GM21529 (cell line): ENCODE data around the gene CEP170B.

ENCODE experiments used
- ATAC-seq: cut with Tn5 transposase; IDR thresholded peaks from one replicate; pipeline ENCODE4 v1.9.1; 2021; ENCODE audit not compliant: unreplicated experiment

The CEP170B gene

DNA sequence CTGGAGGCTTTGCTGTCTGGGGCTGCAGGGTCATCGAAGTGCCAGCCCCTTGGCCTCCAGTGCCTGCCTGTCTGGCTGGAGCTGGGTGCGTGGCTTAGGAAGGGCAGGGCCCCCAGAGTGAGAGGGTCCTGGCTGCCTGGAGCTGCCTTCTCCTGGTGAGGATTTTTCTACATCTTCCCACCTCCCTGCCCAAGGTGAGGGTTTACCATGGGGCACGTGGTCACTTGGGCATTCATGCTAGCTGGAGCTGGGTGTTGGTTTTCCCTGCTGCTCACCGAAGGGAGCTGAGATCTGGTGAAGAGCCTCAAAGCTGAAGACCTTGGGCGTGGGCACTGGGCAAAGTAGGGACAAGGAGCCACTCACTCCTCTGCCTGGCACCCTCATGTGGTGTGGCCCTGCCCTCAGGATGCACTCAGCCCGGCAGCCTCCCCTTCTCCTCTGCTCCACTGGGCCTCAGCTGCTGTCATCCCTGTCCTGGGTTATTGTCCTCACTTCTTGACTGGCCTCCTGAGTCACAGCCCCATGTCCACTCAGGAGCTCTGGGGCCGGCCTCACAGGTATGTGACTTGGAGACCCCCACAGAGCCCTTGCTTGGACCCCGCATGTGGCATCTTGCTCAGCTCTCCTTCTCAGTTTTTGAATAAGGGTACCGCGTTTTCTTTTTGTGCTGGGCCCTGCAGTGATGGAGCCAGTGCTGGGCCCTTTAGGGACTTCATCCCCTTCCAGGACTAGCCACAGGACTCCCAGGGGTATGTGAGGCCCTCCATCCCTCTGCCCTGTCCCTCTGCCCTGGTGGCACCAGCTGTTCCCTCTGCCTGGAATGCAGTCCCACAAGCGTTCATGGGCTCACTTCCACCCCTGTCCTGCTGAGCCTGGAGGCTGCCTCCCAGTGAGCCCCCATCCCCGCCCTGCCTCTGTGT is 1.6 kb downstream of the CEP170B start:
- ATAC-seq = no peak

DNA sequence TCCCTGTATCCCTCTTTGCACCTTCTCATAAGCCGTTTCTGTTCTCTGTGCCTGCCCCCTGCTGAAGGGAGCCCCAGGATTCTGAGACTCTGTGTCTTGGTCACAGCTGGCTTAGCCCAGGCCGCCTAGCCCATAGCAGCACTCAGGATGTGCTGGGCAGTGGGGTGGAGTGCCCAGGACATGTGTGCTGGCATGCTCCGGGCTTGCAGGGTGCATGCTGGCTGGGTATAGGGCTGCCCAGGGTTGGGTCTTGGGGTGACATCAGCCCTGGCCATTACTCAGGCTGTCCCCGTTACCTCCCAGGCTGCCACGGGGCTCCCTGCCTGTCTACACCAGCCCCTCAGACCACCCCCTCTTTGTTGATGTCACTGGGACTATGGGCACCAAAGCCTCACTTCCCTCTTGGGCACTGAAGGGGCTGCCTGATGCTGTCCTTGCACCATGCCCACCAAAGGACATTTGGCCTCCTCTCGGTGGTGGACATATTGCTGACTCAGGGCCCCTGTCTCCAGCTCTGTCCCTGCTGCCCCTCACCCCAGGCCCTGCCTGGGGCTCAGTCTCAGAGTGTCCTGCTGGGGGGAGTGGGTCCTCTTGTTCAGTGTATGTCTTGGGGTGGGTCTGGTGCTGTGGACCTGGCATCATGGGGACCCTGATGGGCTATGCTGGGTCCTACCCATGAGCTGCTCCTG is 2.4 kb downstream of the CEP170B start:
- ATAC-seq = no peak

DNA sequence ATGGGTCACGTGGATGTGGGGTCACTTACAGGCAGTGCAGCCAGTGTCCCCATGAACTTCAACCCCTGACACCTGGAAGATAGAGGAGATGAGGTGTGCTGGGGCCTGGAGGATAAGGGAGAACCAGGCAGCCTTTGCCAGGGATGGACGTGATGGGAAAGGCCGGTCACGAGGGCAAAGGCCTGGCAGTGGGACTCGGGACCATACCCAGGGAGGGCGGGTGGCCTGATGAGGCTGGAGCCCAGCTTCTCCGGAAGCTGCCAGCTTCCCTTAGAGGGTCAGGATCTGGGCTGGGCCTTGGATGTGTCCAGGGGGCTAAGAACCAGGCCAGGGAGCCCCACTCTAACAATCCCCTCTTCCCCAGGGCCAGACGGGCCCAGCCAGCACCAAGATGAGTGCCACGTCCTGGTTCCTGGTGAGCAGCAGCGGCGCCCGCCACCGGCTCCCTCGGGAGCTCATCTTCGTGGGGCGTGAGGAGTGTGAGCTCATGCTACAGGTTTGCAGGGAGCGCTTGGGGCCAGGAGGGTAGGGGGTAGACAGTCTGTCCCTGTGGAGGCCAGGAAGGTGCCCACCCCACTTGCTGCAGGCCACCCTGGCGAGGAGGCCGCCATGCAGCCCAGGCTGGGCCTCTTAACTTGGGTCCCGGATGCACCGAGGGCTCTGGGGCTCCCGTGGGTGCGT is 3.1 kb downstream of the CEP170B start:
- no peak for ATAC-seq

DNA sequence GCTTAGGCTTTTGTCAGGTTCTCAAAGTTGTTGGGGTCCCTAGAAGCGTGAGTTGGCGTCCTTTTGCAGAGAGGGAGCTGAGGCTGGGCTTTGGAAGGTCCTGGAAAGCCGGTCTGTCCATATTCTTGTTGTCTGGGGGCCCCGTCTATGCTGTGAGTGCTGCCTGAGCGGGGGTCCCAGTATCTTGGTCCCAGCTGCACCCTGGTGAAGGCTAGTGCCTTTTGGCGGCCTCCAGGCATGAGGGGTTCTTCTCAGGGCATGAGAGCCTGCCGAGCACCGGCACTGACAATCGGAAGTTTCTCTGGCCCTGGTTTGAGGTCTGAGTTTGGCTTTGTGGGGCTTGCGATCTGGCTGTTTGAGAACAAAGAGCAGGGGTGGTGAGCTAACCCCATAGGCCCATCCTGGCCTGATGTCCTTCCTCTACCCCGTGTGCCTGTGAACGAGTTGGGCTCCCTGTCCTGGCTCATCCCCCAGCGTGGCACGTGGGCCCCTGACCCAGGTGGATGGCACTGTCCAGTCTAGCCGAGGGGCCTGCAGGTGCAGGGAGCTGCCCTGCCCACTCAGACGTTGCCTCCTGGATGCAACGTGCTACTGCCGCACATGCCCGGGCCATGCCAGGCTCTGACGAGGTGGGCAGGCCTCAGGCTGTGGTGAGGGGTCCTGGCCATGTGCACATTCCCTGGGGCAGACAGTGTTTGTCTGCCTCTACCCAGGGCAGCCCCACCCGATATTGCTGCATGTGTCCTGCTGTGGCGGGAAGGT is 3.9 kb downstream of the CEP170B start:
- ATAC-seq = no peak

DNA sequence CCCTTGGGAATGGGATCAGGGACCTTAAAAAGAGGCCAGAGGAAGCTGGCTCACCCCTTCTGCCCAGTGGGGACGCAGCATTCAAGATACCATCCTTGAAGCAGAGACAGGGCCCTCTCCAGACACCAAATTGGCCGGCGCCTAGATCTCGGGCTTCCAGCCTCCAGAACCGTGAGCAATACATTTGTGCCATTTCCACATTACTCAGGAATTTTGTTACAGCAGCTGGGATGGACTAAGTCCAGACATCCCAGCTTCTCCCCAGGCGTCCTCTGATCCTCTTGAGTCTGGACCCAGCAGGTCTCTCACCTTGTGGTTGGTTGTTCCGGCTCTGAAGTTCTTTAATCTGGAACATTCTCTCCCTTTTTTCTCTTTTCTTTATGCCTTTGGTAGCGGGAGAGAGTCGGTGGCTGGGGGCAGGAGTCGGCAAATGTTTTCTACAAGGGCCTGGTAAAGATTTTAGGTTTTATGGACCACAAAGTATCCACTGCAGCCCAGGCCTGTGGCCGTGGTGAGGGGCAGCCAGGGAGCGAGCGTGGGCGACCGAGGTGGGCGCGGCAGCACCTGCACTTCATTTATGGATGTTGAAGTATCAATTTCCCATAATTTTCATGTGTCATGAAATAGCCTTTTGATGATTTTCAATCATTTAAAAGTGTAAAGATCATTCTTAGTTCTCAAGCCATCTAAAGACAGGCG is 4.8 kb downstream of the CEP170B start:
- ATAC-seq = no peak

DNA sequence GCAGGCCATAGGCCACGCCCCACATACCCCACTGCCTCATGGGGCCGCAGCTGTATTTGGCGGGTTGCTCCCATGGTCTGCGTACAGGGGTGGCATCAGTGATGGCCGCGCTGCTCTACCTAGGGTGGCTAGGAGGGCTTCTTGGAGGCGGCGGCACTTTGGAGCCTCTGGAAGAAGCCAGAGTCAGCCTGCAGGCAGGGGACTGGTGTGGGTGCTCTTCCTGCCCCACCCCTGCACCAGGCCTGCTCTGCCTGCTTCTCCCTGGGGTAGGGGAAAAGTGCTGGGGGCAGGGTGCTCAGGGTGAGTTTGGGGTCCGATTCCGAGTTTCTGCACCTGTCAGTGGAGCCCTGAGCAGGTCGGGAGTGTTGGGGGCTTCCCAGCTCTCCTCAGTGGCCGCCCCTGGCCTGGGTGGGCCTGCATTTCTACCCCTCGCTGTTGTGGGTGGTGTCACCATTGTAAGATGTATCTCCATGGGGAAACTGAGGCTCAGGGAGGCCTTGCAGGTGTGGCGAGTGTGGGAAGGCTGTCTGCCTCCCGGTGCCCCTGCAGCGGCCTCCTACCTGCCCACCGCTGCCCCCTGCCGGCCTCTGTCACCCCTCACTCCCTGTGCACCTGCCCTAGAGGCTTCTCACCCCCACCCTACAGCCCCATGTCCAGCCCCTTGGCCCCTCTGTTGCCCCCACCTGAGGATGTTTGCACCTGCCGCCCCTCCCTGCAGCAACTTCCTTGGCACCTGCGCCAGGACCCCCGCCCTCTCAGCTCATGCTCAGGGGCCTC is 5.5 kb downstream of the CEP170B start:
- ATAC-seq = no peak

DNA sequence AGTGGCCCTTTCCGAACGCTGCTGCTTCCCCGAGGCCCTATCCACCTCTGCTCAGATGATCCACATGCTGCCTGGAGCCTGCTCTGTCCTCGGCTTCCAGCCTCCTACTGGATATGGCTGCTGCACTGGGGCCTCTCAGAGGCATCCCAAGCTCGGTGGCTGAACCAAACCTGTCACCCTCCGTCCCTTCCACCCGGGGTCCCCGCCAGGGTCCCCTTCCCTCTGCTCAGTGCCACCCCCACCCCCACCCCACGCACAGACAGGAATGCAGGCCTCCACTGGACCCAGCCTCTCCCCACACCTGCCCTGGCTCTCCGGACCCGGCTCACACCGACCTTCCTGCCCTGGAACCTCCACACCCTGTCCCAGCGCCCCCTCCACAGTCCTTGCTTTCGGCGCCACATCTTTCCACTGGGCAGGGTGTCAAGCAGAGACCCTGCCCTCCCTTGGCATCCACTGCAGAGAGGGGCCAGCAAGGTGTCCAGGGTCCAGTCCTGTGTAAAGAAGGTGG is 6.1 kb downstream of the CEP170B start:
- ATAC-seq = no peak

DNA sequence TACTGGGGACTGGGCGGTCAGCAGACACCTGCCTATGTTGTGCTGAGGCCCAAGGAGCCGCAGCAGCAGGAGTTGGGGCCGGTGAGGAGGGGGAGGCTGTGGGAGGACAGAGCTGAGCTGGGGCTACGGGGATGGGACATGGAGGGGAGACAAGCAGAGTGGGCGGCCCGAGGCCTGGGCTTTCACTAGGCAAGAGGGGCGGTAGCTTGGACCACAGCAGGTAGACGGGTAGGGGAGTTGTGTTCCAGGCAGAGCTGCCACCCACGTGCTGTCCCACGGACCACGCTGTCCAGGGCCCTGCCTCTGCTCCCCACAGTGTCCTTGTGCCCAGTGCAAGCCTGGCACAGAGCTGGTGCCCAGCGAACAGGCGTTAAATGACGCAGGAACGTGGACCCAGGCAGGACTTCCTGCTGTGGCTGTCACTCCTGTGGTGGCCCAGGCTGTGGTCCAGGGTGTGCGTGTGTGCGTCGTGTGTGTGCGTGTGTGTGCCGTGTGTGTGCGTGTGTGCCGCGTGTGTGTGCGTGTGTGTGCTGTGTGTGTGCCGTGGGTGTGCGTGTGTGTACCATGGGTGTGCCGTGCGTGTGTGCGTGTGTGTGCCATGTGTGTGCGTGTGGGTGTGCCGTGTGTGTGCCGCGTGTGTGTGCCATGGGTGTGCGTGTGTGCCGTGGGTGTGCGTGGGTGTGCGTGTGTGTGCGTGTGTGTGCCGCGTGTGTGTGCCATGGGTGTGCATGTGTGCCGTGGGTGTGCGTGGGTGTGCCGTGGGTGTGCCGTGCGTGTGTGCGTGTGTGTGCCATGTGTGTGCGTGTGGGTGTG is 6.8 kb downstream of the CEP170B start:
- ATAC-seq = no peak

DNA sequence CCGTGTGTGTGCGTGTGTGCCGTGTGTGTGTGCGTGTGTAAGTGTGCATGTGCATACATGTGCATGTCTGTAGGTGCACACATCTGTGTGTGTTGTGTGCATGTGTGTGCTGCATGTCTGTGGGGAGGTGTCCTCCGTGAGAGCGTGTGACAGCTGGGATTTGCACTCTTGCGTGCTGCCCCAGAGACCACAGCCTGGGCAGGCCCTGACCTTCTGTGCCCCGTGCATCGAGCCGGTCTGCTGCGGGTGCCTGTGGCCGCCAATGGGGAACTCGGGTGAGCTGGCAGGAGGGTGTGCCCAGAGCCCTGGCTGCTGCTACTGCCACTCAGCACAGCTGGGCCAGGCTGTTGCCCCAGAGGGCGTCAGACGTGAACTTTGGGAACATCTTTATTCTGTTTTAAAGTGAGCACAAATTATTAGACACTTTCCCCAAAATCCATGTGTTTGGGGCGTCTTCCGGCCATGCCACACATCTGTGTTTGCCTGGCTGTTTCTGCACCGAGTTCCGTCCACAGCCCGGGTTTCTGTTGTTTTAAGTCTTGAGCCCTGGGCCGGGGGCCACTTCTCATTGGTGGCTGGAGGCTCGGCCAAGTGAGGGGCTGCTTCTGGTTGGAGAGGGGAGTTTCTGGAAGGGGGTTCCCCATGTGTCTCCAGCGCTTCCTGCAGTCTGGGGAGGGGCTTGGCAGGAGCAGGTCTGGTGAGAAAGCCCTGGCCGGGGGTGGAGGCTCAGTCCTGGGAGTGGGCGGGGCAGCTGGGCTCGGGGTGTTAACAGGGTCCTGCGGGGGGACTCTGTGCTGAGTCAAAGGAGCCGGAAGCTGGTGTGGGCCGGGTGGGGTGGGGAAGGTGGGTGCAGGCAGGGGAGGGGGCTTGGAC is 7.6 kb downstream of the CEP170B start:
- no peak for ATAC-seq

DNA sequence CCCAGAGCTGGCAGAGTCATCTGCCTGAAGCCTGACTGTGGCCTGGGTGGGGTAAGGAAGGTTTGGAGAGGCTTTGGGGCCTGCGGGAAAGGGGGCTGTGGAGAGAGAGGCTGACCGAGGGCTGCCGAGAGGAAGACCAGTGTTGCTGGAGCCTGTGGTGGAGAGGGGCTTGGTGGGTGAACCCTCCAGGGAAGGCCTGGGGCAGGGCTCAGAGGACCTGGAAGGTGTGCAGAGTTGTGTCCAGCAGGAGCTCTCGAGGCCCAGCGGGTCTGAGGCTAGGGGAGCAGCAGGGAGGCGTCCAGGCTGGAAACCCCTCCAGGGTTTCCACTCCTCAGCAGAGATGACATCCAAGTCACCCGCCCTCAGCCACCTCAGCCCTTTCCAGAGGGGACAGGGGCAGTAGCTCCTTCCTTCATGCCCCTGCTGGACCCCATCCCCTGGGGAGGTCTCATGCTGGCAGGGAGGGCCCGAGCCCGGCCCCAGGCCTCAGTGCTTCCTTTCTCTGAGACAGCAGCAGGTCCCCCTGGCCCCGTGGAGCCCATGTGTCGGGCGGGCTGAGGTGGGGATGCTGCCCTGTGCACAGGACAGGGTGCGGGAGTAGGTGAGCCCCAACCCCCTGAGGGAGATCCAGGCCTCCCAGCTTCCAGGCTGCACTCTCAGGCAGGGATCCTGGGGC is 8.4 kb downstream of the CEP170B start:
- ATAC-seq = no peak

DNA sequence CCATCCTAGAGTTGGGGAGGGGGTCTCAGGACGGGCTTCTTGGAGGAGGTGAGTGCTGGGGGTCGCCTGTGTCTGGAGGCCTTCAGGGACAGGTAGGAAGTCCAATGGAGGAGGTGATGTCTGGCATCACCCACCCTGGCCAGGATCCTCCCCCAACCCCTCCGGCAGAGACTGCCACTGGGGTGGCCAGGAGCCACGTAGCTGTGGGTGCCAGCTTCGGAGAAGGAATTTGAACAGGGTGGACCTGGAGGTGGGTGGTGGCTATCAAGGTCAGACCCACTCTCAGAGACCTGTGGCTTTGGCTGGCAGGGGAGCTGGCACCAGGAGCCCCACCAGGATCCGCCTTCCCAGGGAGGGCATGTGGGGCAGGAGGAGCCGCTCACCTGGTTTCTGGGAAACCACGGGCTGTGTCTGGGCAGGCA is 9.1 kb downstream of the CEP170B start:
- no peak for ATAC-seq

DNA sequence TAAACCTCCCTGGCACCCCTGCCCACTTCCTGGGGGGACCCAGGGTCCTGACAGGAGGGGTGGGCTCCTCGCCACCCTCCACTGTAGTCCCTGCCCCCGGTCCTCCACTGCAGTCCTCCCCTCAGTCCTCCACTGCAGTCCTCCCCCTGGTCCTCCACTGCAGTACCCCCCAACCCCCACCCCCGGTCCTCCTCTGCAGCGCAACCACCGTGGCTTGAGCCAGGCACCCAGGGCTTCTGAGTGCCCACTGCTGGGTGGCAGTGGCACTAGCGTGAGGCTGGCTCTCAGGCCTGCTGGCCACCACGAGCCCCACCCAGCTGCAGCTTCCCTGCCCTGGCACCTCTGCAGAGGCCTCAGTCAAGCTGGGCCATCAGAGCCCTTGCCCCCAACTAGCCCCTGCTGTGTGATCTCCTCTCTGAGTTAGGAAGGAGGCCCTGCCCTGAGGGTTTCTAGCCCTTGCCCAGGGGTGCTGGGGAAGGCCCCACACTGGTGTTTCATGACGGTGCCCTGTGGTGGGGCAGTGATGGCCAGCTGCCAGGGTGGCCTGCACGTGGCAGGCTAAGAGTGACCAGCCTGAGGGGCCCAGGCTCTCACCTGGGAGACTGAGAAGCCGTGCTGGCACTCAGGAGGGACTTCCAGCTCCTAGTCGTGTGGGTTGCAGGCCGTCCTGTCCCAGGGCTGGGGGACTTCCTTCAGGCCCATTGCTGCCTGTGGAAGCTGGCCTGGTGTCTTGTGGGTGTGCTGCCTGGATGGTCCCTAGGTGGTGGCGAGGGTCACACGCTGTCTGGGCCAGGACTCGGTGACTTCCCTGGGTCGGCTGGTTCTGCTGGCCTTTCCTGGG is 9.7 kb downstream of the CEP170B start:
- no peak for ATAC-seq

DNA sequence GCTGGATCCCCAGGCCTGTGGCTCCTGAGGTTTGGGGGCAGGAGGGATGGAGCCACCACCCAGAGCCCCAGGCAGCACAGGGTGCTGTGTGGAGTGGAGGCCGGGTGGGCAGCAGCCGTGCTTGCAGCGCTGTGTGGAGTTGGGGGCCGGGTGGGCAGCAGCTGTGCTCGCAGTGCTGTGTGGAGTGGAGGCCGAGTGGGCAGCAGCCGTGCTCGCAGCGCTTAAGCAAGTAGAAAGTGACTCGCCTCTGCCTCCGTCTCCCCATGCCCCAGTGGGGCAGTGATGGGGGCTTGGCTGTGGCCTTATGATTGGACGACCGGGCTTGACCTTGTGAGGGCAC is 10.3 kb downstream of the CEP170B start:
- ATAC-seq = no peak

DNA sequence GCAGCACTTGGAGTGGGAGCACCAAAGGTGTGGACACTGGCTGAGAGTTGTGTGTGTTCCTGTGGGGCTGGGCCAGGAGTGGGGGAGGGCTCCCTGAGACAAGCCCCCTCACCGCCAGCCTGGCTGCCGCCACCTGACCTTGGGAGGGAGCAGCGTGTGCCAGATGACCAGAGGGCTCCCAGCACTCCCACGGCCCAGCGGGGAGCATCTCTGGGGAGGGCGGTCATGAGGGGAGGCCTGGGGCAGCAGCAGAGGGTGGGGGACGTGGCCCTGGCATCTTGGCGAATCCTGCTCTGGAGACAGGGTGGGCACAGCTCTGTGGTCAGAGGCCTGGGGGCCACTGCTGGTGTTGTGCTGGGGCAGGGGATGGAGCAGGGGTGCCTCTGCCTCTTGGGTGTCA is 10.7 kb downstream of the CEP170B start:
- ATAC-seq = no peak

DNA sequence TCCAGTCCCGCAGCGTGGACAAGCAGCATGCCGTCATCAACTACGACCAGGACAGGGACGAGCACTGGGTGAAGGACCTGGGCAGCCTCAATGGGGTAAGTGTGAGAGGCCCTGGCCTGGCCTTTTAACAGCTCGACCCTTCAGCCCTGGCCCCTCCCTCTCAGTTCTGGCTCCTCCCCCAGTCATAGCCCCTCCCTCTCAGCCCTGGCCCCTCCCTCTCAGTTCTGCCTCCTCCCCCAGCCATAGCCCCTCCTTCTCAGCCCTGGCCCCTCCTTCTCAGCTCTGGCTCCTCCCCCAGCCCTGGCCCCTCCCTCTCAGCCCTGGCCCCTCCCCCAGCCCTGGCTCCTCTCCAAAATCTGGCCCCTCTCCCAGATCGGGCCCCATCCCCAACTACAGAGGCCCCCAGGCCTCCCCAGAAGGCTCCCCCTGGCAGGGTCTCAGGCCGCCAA is 11.2 kb downstream of the CEP170B start:
- ATAC-seq = no peak

DNA sequence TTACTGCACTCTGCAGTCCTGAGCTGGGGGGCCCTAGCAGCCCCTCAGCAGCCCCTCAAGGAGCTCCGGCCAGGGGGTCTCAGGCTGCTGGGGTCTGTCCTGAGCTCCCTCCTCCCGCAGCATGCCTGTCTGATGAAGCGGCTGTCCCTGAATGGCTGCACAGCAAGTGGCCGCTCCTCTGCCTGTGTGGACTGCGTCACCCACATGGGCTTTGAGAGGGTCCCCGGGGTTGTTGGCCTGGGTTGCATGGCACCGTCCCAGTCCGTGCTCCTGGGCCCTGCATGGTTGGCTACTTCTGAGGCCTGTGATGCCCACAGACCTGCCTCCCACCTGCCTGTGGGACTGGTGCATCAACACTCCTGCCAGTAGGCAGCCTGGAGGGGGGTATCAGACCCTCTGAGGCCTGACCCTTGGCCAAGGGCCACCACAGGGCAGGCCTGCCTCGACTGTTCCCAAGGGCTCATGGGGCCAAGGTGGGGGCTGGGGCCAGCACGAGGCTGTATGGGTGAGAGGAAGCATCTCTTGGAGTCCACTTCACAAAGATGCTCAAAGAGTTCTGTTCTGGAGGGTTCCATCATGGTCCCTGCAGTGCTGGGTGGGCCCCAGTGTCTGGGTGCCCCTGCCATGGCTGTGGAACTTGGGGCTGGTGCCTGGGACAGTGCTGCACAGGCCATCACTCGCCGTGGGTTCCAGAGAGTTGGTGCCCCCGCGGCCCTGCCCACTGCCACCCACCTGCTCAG is 12.2 kb downstream of the CEP170B start:
- no peak for ATAC-seq
